NT2/D1 (cell line): ENCODE results near the gene CIDEC.

Experiments used
- SUZ12 ChIP-seq: IDR thresholded peaks from 2 replicates; pipeline ENCODE4 v1.6.1; 2011; ENCODE audit not compliant: insufficient read length, insufficient read depth; ENCODE audit errors: extremely low read depth
- YY1 ChIP-seq: IDR thresholded peaks from 2 replicates; pipeline ENCODE4 v1.6.1; 2011; ENCODE audit not compliant: insufficient read length, insufficient read depth
- ZNF274 ChIP-seq: IDR thresholded peaks from 2 replicates; pipeline ENCODE4 v1.6.1; 2011; ENCODE audit warnings: mild to moderate bottlenecking, low read depth, low read length

- TF ChIP-seq YY1 (no peak), ZNF274 (no peak), SUZ12 (no peak)
Measured at GRCh38 chr3:9898467-9899241, 18.6 kb upstream of the CIDEC start.
